Right kidney (tissue), 9 donors: ENCODE results near the gene FOXN4.
"Not testable (repeated sequence)": the region's sequence is repeated elsewhere in the genome, so short reads cannot be mapped to it uniquely, and the experiment has no call there.

Source experiments
- DNase-seq: peaks from one replicate; pipeline ENCODE4 v3.0.0-alpha.2; 2016
- long read RNA-seq, 8 donors: transcript quantifications; one replicate each; lab custom pipeline, GENCODE V29; 2026

The FOXN4 gene, protein sequence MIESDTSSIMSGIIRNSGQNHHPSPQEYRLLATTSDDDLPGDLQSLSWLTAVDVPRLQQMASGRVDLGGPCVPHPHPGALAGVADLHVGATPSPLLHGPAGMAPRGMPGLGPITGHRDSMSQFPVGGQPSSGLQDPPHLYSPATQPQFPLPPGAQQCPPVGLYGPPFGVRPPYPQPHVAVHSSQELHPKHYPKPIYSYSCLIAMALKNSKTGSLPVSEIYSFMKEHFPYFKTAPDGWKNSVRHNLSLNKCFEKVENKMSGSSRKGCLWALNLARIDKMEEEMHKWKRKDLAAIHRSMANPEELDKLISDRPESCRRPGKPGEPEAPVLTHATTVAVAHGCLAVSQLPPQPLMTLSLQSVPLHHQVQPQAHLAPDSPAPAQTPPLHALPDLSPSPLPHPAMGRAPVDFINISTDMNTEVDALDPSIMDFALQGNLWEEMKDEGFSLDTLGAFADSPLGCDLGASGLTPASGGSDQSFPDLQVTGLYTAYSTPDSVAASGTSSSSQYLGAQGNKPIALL
- long read RNA-seq, donor 1, result 0 reads
- long read RNA-seq, donor 2, result 0 reads
- long read RNA-seq, donor 3, result 0 reads
- long read RNA-seq, donor 4, result 0 reads
- long read RNA-seq, donor 5, result 0 reads
- long read RNA-seq, donor 6, result 0 reads
- long read RNA-seq, donor 7, result 0 reads
- long read RNA-seq, donor 8, result 0 reads

DNA sequence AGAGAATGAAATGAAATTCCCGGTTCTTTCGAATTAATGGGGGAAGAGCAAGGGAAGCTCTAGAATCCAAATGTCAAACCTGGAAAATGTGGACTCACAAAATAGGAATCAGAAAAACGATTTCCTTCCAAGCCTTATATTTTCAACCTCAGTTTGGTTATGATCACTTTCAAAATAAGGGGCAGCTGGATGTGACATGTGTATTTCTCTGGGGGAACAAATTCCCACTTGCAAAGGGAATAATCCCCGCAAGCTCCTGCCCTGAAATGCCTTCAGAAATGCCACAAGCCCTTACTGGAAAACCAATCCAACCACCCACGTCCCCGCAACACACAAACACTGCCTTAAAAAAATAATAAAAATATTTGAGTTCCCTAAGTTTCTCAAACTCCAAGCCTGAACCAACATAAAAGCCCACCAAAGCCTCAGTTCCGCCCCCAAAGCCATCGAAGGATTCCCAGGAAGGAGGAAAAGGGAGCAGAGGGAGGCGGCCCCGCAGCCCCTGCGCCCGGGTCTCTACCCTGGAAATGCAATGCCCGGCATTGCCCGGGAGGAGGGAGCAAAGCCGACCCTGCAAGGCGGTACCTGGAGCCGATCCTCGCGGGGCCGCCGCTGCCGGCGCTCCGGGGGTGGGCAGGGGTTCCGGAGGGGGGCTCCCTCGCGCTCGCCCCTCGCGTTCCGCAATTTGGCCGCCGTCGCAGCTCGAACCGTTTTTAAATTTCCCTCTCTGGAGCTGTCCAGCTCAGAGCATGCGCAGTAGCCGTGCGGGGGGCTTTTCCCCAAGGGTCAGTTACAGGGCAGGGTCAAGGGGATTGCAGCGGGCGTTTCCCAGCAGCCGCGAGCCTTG is at the start of gene FOXN4:
Gene FOXN4 (minus strand): TSS at position 751 of the 847 bp plus-strand sequence. CDS start 963 bp downstream, outside the sequence.
- DNase-seq, result peak; percentile 40

DNA sequence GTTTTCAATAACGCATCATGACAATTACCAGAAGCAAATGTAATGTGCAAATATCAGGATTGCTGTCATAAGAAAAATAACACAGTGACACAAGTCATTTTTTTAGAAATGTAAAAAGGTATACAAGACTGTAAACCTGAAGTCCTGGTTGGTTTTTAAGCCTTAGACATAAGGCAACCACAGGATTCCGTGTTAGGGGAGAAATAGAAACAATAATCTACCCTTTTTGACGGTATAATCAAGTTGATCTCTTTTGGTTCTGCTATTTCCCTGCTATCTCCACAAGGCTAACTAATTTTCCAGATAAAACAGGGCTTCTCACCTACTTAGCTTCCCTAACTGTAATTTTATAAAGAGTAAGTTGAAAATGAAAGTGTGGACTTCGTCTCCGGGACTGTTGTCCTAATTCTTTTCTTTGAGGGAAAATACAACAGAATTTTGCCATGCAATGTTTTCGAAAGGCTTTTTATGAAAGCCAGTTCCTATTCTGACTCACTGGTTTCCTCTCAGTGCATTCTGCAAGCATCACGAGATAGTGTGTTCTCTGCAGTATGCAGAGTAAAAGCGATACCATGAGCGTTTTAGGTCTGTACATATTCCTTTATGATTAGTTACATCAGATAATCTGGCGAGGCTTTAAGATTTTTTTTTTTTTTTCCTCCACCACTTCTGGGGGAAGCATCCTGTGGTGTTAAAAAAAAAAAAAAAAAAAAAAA is 49.2 kb upstream of the FOXN4 start:
- no peak for DNase-seq

DNA sequence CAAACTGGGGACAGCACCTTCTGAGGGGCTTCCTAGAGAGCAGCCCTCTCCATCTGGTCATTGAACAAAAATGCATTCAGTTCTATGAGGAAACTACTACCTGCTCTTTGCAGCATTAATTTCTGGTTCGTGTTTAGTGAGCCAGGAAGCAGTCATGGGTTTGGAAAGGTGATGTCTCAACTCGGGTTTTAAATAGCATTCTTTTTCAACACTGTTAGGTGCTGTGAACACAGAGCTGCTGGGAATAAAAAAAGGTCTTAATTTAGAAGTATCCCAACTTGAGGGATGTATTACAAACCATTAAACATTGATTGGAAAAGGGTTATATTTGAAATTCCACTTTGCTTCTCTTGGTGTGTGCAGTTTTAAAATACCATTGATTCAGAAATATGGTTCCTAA is 47.9 kb upstream of the FOXN4 start:
- no peak for DNase-seq

DNA sequence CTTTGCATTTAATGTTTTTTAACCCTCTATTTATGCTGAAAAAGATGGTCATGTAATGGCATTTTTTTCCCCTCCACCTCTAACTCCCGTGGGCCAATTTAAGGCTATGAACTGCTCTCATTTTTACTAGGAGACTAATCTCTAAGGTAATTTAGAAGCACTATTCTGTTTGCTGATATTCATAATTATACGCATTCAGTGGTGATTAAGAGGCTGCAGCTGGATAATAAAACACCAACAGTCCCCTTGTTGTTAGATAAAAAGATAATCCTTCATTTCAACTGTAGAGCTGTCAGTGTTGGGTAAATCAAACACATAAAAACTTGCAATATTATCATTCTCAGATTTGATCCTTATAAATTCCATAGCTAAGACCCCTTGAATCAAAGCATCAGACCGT is 47.5 kb upstream of the FOXN4 start:
- no peak for DNase-seq

DNA sequence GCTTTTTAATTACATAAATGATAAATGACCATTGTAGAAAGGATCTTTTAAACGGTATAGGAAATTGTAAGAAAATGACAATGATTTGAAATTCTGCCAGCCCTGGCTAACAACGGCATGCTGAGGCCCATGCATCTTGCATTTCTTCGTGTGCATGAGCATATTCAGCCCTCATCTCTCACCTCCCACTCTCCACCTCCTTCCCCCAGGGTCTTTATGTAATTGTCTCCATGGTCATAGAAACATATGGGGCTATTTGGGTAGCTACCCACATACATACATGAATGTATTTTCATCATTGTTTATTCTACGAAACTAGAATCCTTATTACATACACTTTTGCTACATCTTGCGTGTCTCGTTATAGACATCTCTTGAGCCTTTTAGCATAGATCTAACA is 43.1 kb upstream of the FOXN4 start:
- no peak for DNase-seq

DNA sequence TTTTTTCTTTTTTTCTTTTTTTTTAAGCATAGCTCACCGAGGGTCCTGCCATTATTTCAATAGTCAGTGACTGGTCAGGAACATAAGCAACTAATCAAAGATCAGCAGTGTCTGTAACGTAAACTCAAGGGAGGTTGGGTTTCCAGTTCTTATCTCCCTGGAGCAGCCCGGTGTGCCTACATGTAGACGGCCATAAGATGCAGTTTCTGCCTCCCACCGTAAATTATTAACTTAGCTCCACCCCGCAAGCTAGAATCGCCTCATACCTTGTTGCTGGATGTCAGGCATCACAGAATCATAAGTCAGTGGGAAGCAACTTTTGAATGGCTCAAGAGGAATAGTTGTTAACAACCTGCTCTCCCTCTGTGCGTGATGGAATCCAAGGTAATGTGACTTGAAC is 38.5 kb upstream of the FOXN4 start, which contains the start of gene MYO1H:
Gene MYO1H (plus strand): TSS at position 312 of the 400 bp plus-strand sequence. CDS start 61 bp downstream, at position 373.
- peak; percentile 28 for DNase-seq

DNA sequence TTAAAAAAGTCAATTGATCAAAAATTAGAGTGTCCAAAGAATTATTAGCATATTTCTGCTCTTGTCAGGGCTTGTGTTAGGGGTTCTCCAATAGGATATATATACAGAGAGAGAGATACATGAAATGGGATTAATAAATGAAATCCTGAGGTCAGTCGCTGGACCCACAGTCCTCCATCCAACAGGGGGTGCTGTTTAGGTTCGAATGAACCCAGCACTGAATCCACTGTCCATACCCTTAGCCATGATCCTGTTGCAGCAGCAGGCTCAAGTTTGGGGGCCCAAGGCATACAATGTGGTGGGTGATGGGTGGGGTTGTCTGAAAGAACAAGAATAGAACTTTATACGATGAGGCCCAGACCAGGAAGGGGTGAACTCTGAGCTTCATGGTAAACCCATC is 37.8 kb upstream of the FOXN4 start:
- DNase-seq, result no peak

DNA sequence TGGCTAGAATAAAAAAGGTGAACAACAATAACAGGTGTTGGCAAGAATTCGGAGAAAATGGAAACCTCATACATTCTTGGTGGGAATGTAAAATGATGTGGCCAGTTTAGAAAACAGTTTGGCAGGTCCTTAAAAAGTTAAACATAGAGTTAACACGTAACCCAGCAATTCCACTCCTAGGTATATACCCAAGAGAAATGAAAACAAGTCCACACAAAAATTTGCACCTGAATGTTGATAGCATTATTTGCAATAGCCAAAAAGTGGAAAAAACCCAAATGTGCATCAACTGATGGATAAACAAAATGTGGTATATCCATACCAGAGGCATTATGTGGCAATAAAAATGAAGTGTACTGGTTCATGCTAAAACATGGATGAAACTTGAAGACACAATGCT is 36.3 kb upstream of the FOXN4 start:
- no peak for DNase-seq

DNA sequence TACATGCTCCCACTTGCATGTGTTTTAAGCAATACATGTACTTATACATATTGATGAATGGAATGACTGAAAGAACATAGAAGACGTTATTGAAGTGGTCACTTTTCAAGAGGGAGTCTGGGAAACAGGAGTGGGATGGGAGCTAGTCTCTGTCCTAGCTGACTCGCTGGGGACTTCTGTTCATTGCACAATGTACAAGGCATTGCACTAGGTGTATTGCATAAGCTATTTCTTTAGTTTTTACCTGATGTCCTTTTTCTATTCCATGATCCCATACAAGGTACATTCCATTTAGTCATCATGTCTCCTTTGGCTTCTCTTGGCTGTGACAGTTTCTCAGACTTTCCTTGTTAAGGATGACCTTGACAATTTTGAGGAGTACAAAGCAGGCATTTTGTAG is 34.6 kb upstream of the FOXN4 start:
- no peak for DNase-seq

DNA sequence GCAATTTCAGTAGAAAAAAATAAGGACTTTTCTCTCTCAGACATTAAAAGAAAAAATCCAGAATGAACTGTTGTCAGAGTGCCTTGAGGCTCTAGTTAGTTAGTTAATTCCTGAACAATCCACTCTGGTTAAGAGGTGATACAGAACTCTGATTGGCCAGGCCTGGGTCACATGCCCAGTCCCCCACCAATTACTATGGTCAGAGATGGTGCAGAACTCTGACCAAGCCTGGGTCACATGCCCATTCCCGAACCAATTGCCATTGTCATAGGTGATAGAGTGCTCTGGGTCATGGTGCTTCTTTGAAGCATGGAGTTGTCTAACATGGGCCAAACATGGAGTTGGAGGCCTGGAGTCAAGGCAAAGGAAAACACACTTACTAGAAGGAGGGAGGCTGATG is 27.5 kb upstream of the FOXN4 start:
- DNase-seq, result no peak

DNA sequence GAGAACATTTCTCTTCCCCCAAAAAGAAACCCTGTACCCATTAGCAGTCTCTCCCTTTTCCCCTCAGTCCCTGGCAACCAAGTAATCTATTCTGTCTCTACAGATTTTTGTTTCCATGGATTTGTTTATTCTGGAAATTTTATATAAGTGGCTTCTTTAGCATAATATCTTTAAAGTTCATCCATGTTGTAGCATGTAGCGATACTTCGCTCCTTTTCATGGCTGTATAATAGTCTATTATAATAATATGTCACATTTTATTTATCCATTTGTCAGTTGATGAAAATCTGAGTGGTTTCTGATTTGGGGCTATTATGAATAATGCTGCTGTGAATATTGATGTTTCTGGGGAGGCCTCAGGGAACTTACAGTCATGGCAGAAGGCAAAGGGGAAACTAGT is 25.8 kb upstream of the FOXN4 start:
- DNase-seq, result no peak

DNA sequence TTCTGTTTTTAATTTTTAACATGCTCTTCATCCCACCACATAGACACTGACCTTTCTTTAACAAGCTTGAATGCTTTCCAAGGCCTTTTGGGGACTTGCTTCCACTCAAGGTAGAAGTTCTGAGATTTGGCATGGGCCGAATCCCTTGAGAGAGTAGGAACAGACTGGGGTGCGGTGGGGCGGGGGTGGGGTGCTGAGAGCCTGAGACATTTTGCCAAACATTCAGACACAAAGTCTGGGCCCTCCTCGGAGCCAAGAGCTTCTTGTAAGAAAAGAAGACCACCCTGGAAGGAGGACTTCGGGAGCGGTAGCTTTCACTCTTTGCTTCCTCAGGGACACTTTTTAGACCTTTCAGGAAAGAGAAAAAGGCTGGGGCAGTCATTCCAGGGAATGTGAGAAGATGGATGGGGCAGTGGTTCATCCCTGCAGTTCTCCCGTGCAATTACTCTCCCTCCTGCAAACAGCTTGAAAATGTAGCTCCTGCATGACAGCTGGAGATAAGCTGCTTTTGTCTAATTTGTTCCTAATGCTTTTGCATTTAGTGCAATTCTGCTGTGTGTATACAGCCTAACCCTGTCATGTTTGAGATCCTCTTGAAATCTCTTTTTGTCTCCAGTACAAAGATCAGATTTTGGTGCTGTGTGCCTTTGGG is 22.3 kb upstream of the FOXN4 start:
- peak; percentile 29 for DNase-seq

DNA sequence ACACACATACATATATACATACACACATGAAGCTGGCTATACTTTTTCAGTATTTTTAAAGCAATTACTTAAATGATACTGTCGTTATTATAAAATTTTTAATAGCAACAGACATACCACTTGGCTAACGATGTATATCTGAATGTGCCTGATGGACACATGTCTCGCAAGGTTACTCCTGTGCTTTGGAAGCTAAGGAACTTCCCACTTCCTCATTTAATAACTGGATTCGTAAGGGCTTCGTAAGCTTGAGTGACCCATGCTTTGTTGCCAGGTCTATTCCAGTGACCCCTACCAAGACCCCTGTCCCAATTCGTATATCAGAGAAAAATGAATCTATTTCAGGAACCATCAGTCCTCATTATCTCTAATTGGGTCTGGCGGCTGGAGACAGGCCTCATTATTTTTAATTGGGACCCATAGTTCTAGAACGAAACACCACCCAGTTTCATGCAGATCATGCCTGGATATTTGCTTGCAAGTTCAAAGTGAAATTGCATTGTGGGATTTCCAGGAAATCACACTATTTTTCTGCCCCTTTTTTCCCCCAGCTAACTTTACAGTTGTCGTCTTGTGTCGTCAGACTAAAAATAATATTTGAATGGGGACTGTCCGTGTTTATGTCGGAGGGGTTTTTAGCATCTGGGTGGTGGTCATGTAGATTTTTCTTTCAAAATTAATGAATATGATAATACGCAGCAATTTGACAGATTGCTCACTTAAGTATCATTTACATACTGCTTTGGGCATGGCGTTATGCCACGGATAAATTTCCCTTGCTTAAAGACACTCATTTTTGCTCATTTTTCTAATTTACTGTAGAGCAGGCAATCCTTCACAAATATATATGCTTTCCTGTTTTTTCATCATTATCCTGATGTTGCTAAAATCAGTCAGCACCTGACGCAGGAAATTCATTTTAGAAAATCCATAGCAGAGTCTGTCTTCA is 21.5 kb upstream of the FOXN4 start:
- no peak for DNase-seq

DNA sequence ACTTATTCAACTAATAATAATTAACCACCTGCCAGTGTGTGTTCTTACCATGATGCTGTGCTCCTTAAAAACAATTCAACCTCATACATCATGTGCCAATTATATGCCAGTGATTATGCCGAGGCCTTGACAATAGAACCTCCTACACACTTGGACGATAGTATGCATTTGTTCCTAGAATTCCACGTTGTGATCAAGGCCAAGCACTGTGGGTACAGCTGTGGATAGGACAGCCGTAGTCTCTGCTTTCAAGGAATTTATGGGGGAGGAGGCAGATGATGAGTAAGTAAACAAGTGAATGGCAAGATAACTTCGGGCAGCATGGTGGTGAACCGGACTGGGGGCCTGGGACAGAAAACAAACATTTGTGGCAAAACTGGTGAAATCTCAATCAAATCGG is 20.6 kb upstream of the FOXN4 start:
- peak; percentile 17 for DNase-seq

DNA sequence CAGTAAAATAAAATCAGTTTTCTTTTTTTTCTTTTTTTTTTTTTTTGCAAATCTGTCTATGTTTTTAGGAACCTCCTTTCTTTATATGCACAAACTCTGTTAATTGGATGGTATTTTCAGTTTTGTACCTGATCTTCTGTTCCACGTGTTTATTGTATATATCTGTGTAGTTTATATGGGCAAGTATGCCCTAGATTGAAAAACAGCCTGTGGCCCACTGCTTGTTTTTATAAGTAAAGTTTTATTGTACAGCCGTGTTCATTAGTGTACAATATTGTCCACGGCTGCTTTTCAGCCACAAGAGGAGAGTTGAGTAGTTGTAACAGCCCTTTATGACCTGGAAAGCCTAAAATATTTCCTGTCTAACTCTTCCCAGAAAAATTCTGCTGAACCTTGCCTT is 19.9 kb upstream of the FOXN4 start:
- DNase-seq, result no peak

DNA sequence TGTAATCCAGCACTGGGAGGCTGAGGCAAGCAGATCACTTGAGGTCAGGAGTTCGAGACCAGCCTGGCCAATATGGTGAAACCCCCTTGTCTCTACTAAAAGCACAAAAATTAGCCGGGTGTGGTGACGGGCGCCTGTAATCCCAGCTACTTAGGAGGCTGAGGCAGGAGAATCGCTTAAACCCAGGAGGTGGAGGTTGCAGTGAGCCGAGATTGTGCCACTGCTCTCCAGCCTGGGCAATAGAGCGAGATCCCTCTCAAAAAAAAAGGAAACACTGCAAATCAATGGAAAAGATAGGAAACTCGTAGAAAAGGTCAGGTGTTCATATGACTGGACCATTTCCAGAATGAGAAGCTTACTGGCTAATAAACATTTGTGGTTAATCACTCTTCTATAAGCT is 12.2 kb upstream of the FOXN4 start:
- DNase-seq, result not testable (repeated sequence)

DNA sequence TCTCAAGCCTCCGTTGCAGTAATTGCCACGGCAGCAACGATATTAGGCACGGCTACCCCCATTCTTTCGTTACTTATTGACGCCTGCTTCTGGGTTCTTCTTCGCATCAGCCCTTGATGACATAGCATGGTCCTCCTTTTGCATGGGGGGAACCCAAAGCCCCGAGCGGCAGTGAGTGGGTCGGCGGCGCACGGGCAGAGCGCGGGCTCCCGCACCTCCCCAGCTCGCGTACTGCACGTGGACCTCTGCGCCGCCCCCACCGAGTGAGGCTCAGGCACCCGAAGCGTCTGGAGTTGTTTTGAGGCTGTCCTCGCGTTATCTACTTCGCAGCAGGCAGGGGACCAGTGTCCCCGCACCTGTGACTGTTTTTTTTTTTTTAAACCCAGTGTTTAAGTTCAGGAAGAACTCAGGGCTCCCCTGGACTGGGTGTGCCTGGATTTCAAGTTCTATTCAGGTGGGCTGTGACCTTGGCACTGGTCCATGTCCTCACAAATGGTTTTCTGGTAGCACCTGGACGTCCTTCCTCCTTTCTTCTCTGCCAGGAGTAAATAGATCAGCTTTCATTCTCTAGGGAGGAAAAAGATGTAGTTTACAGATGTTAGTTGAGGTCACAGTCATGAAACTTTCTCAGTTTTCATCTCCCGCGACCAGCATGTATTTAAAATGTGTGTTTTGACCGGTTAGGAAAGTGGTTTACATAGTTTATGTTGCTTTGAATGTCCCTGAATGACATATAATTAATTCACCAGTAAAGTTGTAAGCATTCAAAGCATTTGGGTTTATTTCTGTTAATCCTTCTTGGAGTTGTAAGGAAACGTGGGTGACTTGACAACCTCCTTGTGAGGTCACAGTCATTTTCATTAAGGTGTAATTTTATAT is 1.4 kb upstream of the FOXN4 start:
- peak; percentile 66 for DNase-seq

DNA sequence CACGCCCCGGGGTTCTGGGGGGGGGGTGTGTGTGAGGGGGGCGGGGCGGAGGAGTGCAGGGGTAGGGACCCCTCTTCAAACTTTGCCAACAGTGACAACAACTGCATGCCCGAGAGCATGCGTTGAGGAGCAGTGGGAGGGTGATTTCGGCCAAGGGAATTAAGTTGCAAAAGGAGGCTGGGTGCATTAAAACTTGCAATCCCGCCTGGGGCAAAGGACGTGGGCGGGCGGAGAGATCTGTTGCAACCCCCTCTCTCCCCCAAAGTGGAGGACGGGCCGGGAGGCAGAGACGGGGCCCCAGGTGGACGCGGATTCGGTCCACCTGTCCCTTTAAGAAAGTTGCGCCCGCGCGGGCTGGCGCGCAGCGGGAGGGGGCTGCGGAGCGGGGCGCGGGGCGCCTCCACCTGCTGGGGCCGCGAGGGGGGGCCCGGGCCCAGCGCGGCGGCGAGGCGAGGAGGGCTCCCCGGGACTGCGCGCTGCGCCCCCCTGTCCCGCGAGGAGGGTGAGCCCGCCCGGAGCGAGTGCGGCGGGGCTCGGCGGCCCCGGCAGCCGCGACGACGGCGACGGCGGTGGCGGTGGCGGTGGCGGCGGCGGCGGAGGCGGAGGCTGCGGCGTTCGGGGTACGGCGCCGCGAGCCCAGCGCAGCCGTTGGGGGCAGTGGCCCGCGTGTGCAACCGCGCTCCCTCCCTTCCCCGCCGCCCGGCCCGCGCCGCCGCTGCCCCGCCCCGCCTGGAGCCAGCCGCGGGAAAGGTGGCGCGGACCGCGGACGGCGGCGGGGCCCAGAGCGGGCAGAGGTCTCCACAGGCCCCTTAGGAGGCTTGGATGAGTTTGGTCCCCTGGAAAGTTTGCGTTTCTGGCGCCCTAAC is 530 bp upstream of the FOXN4 start:
- peak; percentile 71 for DNase-seq
